WTC11 (cell line): Measurements from ENCODE around the gene AP1S1. TPM values are rescaled to one million over a fixed set of nuclear protein-coding genes. Genes with fewer than 3 reads are reported as not detected.

Source experiments
- ATF1 ChIP-seq: sonication (generic); formaldehyde crosslinking; IDR thresholded peaks from 2 replicates; pipeline ENCODE4 v1.8.1; 2023; ENCODE audit warnings: mild to moderate bottlenecking, moderate library complexity, missing genetic modification reagents
- CREB1 ChIP-seq: sonication (generic); formaldehyde crosslinking; IDR thresholded peaks from 2 replicates; pipeline ENCODE4 v1.8.0; 2023; ENCODE audit warnings: mild to moderate bottlenecking, missing genetic modification reagents
- ELF4 ChIP-seq: sonication (generic); formaldehyde crosslinking; IDR thresholded peaks from 2 replicates; pipeline ENCODE4 v1.8.1; 2022; ENCODE audit warnings: low read depth, mild to moderate bottlenecking, moderate library complexity, missing genetic modification reagents
- EMX1 ChIP-seq: fragments of 250-450 bp; sonication (Bioruptor Pico); IDR thresholded peaks from 2 replicates; pipeline ENCODE4 v1.8.0; 2021; ENCODE audit warnings: mild to moderate bottlenecking
- HMGA2 ChIP-seq: fragments of 250-450 bp; sonication (Bioruptor Pico); IDR thresholded peaks from 2 replicates; pipeline ENCODE4 v1.4.0; 2021; ENCODE audit warnings: mild to moderate bottlenecking, moderate library complexity
- JUN ChIP-seq: sonication (generic); formaldehyde crosslinking; IDR thresholded peaks from 2 replicates; pipeline ENCODE4 v1.8.0; 2023; ENCODE audit warnings: mild to moderate bottlenecking, missing genetic modification reagents
- MYBL2 ChIP-seq: sonication (generic); formaldehyde crosslinking; IDR thresholded peaks from 2 replicates; pipeline ENCODE4 v1.8.1; 2023; ENCODE audit warnings: mild to moderate bottlenecking, moderate library complexity, missing genetic modification reagents
- NFE2L1 ChIP-seq: sonication (generic); formaldehyde crosslinking; IDR thresholded peaks from 2 replicates; pipeline ENCODE4 v1.8.1; 2023; ENCODE audit warnings: missing genetic modification reagents
- NR3C1 ChIP-seq: sonication (generic); formaldehyde crosslinking; conservative IDR thresholded peaks from 2 replicates; pipeline ENCODE4 v1.8.1; 2023; ENCODE audit warnings: low read depth, mild to moderate bottlenecking, missing genetic modification reagents
- OVOL2 ChIP-seq: fragments of 250-450 bp; sonication (Bioruptor Pico); IDR thresholded peaks from 2 replicates; pipeline ENCODE4 v1.9.0; 2021; ENCODE audit warnings: mild to moderate bottlenecking, borderline replicate concordance
- PRDM15 ChIP-seq: sonication (generic); formaldehyde crosslinking; IDR thresholded peaks from 2 replicates; pipeline ENCODE4 v1.8.0; 2022; ENCODE audit warnings: missing genetic modification reagents
- PRRX2 ChIP-seq: fragments of 250-450 bp; sonication (Bioruptor Pico); IDR thresholded peaks from 2 replicates; pipeline ENCODE4 v1.8.0; 2021; ENCODE audit warnings: mild to moderate bottlenecking
- RORB ChIP-seq: fragments of 250-450 bp; sonication (Bioruptor Pico); IDR thresholded peaks from 2 replicates; pipeline ENCODE4 v1.9.0; 2021; ENCODE audit warnings: mild to moderate bottlenecking
- TCF7 ChIP-seq: sonication (generic); formaldehyde crosslinking; IDR thresholded peaks from 2 replicates; pipeline ENCODE4 v1.8.0; 2022; ENCODE audit warnings: mild to moderate bottlenecking, low read depth, missing genetic modification reagents, moderate library complexity
- TEAD4 ChIP-seq: sonication (generic); formaldehyde crosslinking; IDR thresholded peaks from 2 replicates; pipeline ENCODE4 v1.8.0; 2022; ENCODE audit warnings: mild to moderate bottlenecking, missing genetic modification reagents
- TP53 ChIP-seq: sonication (generic); formaldehyde crosslinking; IDR thresholded peaks from 2 replicates; pipeline ENCODE4 v1.8.1; 2023; ENCODE audit warnings: mild to moderate bottlenecking, missing genetic modification reagents
- ZNF232 ChIP-seq: sonication (generic); formaldehyde crosslinking; IDR thresholded peaks from 2 replicates; pipeline ENCODE4 v1.8.0; 2022; ENCODE audit warnings: mild to moderate bottlenecking, missing genetic modification reagents
- ZNF317 ChIP-seq: sonication (generic); formaldehyde crosslinking; IDR thresholded peaks from 2 replicates; pipeline ENCODE4 v1.8.1; 2023; ENCODE audit warnings: low read depth, mild to moderate bottlenecking, moderate library complexity, missing genetic modification reagents, borderline replicate concordance
- ZNF423 ChIP-seq: fragments of 250-450 bp; sonication (Bioruptor Pico); IDR thresholded peaks from 2 replicates; pipeline ENCODE4 v2.1.2; 2022; ENCODE audit warnings: mild to moderate bottlenecking, moderate library complexity
- total RNA-seq: library from RNA; stranded (reverse); gene quantifications from 3 replicates; pipeline ENCODE4 v1.2.3, GENCODE V29; 2021
- TF ChIP-seq, protein P1 (sequence below): sonication (generic); formaldehyde crosslinking; IDR thresholded peaks from 2 replicates; pipeline ENCODE4 v1.8.0; 2022; ENCODE audit warnings: mild to moderate bottlenecking, missing genetic modification reagents
- TF ChIP-seq, protein P2 (sequence below): fragments of 250-450 bp; sonication (Bioruptor Pico); IDR thresholded peaks from 2 replicates; pipeline ENCODE4 v1.8.0; 2021; ENCODE audit warnings: mild to moderate bottlenecking
- TF ChIP-seq, protein P3 (sequence below): sonication (generic); formaldehyde crosslinking; conservative IDR thresholded peaks from 2 replicates; pipeline ENCODE4 v1.8.1; 2023; ENCODE audit warnings: mild to moderate bottlenecking, low read depth, missing genetic modification reagents, moderate library complexity
- TF ChIP-seq, protein P4 (sequence below): sonication (generic); formaldehyde crosslinking; IDR thresholded peaks from 2 replicates; pipeline ENCODE4 v1.8.0; 2023; ENCODE audit warnings: mild to moderate bottlenecking, missing genetic modification reagents
- TF ChIP-seq, protein P5 (sequence below): fragments of 250-450 bp; sonication (Bioruptor Pico); IDR thresholded peaks from 2 replicates; pipeline ENCODE4 v1.9.0; 2021; ENCODE audit warnings: mild to moderate bottlenecking
- TF ChIP-seq, protein P6 (sequence below): sonication (generic); formaldehyde crosslinking; IDR thresholded peaks from 2 replicates; pipeline ENCODE4 v1.8.0; 2022; ENCODE audit warnings: mild to moderate bottlenecking, missing genetic modification reagents
- TF ChIP-seq, protein P7 (sequence below): sonication (generic); formaldehyde crosslinking; IDR thresholded peaks from 2 replicates; pipeline ENCODE4 v1.8.1; 2023; ENCODE audit warnings: mild to moderate bottlenecking, missing genetic modification reagents

AP1S1 gene
- total RNA-seq, 1 experiment from 2014 or later, result 60.7 TPM

DNA sequence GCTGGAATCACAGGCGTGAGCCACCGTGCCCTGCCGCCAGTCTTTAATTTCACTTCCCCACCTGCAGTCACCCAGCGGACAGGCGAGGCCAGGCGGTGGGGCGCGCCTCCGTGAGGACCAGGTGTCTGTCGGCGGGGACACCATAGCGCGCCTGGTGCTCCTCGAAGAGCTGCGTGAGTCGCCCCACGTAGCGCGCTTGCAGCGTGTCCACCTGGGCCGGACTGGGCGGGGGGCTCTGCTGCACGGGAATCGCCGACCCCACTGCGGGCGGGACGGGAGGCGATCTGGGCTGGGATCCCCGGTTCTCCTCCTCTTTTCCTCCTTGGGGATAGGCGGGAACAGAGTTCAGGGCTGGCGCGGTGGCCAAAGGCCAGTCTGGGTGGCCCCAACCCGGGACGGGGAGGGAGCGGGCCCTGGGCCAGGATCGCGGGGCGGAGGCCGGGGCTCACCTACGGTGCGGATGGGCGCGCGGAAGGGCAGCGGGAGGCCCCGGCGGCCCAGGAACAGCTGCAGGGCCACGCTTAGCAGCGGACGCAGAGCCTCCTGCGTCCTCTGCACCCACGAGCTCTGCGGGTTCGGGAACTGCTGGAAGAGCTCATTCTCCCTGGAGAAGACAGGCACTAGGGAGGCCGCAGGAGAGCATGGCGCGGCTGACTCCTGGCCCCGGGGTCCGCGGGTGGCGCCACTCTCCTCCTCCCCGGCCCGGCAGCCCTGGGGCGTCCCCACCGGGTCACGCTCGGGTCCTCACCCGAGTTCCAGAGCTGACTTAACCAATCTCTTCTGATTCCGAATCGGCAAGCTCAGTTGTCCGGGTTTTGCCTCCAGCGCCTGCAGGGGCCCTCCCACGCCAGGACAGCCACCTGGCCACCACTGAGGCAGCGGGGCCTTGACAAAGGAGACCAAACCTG lies 47.7 kb downstream of the AP1S1 start (continued):
- TF ChIP-seq, protein P1, sequence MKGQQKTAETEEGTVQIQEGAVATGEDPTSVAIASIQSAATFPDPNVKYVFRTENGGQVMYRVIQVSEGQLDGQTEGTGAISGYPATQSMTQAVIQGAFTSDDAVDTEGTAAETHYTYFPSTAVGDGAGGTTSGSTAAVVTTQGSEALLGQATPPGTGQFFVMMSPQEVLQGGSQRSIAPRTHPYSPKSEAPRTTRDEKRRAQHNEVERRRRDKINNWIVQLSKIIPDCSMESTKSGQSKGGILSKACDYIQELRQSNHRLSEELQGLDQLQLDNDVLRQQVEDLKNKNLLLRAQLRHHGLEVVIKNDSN (CRISPR knock-in tag), result no peak
- no peak for TF ChIP-seq TEAD4
- no peak for TF ChIP-seq OVOL2 (CRISPR knock-in tag)
- TF ChIP-seq NR3C1, result 0 out of 2 replicates have a peak, but pooled peaks have one; percentile 56
- TF ChIP-seq EMX1 (CRISPR knock-in tag), result no peak
- TF ChIP-seq, protein P2, sequence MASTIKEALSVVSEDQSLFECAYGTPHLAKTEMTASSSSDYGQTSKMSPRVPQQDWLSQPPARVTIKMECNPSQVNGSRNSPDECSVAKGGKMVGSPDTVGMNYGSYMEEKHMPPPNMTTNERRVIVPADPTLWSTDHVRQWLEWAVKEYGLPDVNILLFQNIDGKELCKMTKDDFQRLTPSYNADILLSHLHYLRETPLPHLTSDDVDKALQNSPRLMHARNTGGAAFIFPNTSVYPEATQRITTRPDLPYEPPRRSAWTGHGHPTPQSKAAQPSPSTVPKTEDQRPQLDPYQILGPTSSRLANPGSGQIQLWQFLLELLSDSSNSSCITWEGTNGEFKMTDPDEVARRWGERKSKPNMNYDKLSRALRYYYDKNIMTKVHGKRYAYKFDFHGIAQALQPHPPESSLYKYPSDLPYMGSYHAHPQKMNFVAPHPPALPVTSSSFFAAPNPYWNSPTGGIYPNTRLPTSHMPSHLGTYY, result no peak
- TF ChIP-seq, protein P3, sequence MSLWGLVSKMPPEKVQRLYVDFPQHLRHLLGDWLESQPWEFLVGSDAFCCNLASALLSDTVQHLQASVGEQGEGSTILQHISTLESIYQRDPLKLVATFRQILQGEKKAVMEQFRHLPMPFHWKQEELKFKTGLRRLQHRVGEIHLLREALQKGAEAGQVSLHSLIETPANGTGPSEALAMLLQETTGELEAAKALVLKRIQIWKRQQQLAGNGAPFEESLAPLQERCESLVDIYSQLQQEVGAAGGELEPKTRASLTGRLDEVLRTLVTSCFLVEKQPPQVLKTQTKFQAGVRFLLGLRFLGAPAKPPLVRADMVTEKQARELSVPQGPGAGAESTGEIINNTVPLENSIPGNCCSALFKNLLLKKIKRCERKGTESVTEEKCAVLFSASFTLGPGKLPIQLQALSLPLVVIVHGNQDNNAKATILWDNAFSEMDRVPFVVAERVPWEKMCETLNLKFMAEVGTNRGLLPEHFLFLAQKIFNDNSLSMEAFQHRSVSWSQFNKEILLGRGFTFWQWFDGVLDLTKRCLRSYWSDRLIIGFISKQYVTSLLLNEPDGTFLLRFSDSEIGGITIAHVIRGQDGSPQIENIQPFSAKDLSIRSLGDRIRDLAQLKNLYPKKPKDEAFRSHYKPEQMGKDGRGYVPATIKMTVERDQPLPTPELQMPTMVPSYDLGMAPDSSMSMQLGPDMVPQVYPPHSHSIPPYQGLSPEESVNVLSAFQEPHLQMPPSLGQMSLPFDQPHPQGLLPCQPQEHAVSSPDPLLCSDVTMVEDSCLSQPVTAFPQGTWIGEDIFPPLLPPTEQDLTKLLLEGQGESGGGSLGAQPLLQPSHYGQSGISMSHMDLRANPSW (CRISPR knock-in tag), result no peak
- TF ChIP-seq TP53 (CRISPR knock-in tag), result peak; percentile 34; the same call in 1 of the 2 replicates
- peak; percentile 90 for TF ChIP-seq PRDM15
- TF ChIP-seq ZNF317 (CRISPR knock-in tag), result no peak
- TF ChIP-seq MYBL2, result no peak
- no peak for TF ChIP-seq ELF4 (CRISPR knock-in tag)
- TF ChIP-seq JUN, result no peak
- no peak for TF ChIP-seq HMGA2 (CRISPR knock-in tag)
- TF ChIP-seq PRRX2 (CRISPR knock-in tag), result no peak
- no peak for TF ChIP-seq ZNF232 (CRISPR knock-in tag)
- no peak for TF ChIP-seq RORB
- no peak for TF ChIP-seq TCF7 (CRISPR knock-in tag)
- TF ChIP-seq, protein P4, sequence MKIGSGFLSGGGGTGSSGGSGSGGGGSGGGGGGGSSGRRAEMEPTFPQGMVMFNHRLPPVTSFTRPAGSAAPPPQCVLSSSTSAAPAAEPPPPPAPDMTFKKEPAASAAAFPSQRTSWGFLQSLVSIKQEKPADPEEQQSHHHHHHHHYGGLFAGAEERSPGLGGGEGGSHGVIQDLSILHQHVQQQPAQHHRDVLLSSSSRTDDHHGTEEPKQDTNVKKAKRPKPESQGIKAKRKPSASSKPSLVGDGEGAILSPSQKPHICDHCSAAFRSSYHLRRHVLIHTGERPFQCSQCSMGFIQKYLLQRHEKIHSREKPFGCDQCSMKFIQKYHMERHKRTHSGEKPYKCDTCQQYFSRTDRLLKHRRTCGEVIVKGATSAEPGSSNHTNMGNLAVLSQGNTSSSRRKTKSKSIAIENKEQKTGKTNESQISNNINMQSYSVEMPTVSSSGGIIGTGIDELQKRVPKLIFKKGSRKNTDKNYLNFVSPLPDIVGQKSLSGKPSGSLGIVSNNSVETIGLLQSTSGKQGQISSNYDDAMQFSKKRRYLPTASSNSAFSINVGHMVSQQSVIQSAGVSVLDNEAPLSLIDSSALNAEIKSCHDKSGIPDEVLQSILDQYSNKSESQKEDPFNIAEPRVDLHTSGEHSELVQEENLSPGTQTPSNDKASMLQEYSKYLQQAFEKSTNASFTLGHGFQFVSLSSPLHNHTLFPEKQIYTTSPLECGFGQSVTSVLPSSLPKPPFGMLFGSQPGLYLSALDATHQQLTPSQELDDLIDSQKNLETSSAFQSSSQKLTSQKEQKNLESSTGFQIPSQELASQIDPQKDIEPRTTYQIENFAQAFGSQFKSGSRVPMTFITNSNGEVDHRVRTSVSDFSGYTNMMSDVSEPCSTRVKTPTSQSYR (CRISPR knock-in tag), result 0 out of 2 replicates have a peak, but pooled peaks have one; percentile 40
- TF ChIP-seq, protein P5, sequence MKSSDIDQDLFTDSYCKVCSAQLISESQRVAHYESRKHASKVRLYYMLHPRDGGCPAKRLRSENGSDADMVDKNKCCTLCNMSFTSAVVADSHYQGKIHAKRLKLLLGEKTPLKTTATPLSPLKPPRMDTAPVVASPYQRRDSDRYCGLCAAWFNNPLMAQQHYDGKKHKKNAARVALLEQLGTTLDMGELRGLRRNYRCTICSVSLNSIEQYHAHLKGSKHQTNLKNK (CRISPR knock-in tag), result no peak
- no peak for TF ChIP-seq ATF1 (CRISPR knock-in tag)
- TF ChIP-seq CREB1 (CRISPR knock-in tag), result no peak
- TF ChIP-seq, protein P6, sequence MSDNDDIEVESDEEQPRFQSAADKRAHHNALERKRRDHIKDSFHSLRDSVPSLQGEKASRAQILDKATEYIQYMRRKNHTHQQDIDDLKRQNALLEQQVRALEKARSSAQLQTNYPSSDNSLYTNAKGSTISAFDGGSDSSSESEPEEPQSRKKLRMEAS (CRISPR knock-in tag), result peak; percentile 63
- TF ChIP-seq, protein P7, sequence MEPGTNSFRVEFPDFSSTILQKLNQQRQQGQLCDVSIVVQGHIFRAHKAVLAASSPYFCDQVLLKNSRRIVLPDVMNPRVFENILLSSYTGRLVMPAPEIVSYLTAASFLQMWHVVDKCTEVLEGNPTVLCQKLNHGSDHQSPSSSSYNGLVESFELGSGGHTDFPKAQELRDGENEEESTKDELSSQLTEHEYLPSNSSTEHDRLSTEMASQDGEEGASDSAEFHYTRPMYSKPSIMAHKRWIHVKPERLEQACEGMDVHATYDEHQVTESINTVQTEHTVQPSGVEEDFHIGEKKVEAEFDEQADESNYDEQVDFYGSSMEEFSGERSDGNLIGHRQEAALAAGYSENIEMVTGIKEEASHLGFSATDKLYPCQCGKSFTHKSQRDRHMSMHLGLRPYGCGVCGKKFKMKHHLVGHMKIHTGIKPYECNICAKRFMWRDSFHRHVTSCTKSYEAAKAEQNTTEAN (CRISPR knock-in tag), result peak; percentile 64; the same call in 1 of the 2 replicates
- no peak for TF ChIP-seq NFE2L1 (CRISPR knock-in tag)
- TF ChIP-seq ZNF423 (CRISPR knock-in tag), result 0 out of 2 replicates have a peak, but pooled peaks have one; percentile 14
